ENCODE measurements around the gene TBP.
"Not testable (repeated sequence)": the region's sequence is repeated elsewhere in the genome, so short reads cannot be mapped to it uniquely, and the experiment has no call there.

Gene TBP

GRCh38 chr6:170605574-170606259 is 51.5 kb downstream of the TBP start:
- no peak for DNase-seq (ENCODE audit: low read depth)

GRCh38 chr6:170609225-170609624 is 55.1 kb downstream of the TBP start:
- DNase-seq (ENCODE audit: low read depth), result not testable (repeated sequence)

GRCh38 chr6:170612256-170612804 is 58.2 kb downstream of the TBP start:
- DNase-seq (ENCODE audit: low read depth), result not testable (repeated sequence)

- DNase-seq (ENCODE audit: low read depth), result not testable (repeated sequence)
Measured at GRCh38 chr6:170616020-170616554, 61.9 kb downstream of the TBP start.
